SK-N-MC (cell line): ENCODE data around the gene LEF1.

Experiments used
- EZH2 ChIP-seq: fragments of 200-600 bp; sonication (generic); IDR thresholded peaks from one replicate; pipeline ENCODE4 v1.6.1; 2017; ENCODE audit warnings: antibody characterized with exemption
- FOXP2 ChIP-seq: optimal IDR thresholded peaks from 2 replicates; pipeline ENCODE3; 2011; ENCODE audit warnings: mild to moderate bottlenecking, moderate library complexity; ENCODE audit not compliant: insufficient read depth; ENCODE audit errors: extremely low read length, control extremely low read depth
- POLR2AphosphoS5 ChIP-seq: IDR thresholded peaks from 2 replicates; pipeline ENCODE4 v1.6.1; 2012; ENCODE audit warnings: mild to moderate bottlenecking, low read depth, low read length, borderline replicate concordance

DNA sequence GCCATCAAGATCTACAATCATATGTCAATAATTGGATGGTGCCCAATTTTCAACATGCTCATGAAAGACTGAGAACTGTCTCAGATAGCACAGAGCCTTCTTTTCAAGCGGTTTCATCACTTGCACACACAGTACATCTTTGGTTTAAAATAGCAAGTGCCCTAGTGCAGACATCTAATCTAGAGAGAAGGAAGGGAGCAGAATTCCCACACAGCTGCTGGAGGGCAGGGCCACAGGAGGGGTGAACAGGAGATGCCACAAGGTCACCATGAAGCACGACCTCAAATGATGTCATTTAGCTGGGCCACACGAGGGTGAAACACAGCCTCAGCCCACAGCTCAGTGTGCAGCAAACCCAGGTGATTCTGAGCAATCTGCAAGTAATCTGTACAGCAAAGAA is 24.3 kb downstream of the LEF1 start:
- no peak for TF ChIP-seq EZH2
- no peak for TF ChIP-seq POLR2AphosphoS5
- TF ChIP-seq FOXP2: no peak
